ENCODE data around the gene NUBPL.
"Not testable (repeated sequence)": the region's sequence is repeated elsewhere in the genome, so short reads cannot be mapped to it uniquely, and the experiment has no call there.

Gene NUBPL

DNA sequence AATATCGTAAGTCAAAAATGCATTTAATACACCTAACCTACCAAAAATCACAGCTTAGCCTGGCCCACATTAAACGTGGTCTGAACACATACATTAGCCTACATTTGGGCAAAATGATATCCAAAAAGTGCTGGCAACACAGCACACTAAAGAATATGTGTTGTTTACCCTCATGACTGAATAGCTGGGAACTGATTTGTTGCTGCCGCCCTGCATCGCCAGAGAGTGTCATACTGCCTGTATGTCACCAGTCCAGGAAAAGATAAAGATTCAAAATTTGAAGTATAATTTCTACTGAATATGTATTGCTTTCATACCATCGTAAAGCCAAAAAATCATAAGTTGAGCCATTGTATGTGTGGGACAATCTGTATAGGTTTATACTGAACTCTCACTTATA is 157.8 kb downstream of the NUBPL start:
- Histone ChIP-seq H3K27ac (ENCODE audit: low read depth, low read length) (no peak overlapping the region), H3K27me3 (ENCODE audit: control insufficient read depth, insufficient read depth, low read length) (no peaks in the 10 kb centered on the region), H3K4me3 (ENCODE audit: low read length) (no peak overlapping the region), H3K9ac (ENCODE audit: low read length) (no peak overlapping the region), H3K4me1 (ENCODE audit: control insufficient read depth, insufficient read depth, low read length) (peaks cover 13% of the 10 kb centered on the region), H3K36me3 (ENCODE audit: control insufficient read depth, insufficient read depth, low read length) (no peaks in the 10 kb centered on the region)

- Histone ChIP-seq H3K4me1 (ENCODE audit: control insufficient read depth, insufficient read depth, low read length) (no peaks in the 10 kb centered on the region), H3K27me3 (ENCODE audit: control insufficient read depth, insufficient read depth, low read length) (no peaks in the 10 kb centered on the region), H3K36me3 (ENCODE audit: control insufficient read depth, insufficient read depth, low read length) (no peaks in the 10 kb centered on the region), H3K27ac (ENCODE audit: low read depth, low read length) (no peak overlapping the region), H3K4me3 (ENCODE audit: low read length) (no peak overlapping the region), H3K9ac (ENCODE audit: low read length) (no peak overlapping the region)
Measured at GRCh38 chr14:31726337-31726736, 165.1 kb downstream of the NUBPL start.

- Histone ChIP-seq H3K36me3 (ENCODE audit: control insufficient read depth, insufficient read depth, low read length) (no peaks in the 10 kb centered on the region), H3K27me3 (ENCODE audit: control insufficient read depth, insufficient read depth, low read length) (no peaks in the 10 kb centered on the region), H3K27ac (ENCODE audit: low read depth, low read length) (no peak overlapping the region), H3K9ac (ENCODE audit: low read length) (no peak overlapping the region), H3K4me1 (ENCODE audit: control insufficient read depth, insufficient read depth, low read length) (no peaks in the 10 kb centered on the region), H3K4me3 (ENCODE audit: low read length) (no peak overlapping the region)
Measured at GRCh38 chr14:31727797-31728196, 166.6 kb downstream of the NUBPL start.

- Histone ChIP-seq H3K9ac (ENCODE audit: low read length) (no peak overlapping the region), H3K36me3 (ENCODE audit: control insufficient read depth, insufficient read depth, low read length) (no peaks in the 10 kb centered on the region)
Measured at GRCh38 chr14:31740688-31741087, 179.5 kb downstream of the NUBPL start.

DNA sequence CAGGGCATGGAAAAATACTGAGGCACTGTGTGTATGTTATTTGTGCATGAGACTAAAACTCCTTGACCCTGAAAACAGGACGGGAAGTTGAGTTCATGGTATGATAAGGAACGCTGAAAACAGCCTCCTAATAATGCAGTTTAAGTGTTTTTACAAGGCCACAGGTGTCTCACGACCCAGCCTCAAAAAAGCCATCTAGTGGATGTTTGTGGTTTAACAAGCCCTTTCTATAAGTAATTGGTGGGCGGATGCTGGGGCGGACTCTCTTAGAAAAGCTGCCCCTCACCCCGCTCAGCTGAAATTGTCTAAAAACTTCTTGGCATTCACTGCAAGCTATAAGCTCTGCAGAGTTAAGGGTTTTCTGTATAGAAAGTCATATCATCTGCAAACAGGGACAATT is 184.5 kb downstream of the NUBPL start:
- Histone ChIP-seq H3K4me3 (ENCODE audit: low read length) (no peak overlapping the region), H3K27me3 (ENCODE audit: control insufficient read depth, insufficient read depth, low read length) (no peaks in the 10 kb centered on the region), H3K9ac (ENCODE audit: low read length) (no peak overlapping the region), H3K36me3 (ENCODE audit: control insufficient read depth, insufficient read depth, low read length) (no peaks in the 10 kb centered on the region), H3K27ac (ENCODE audit: low read depth, low read length) (no peak overlapping the region), H3K4me1 (ENCODE audit: control insufficient read depth, insufficient read depth, low read length) (no peaks in the 10 kb centered on the region)

More at GRCh38 chr14:31740688-31741087, 179.5 kb downstream of the NUBPL start:
- Histone ChIP-seq H3K4me1 (ENCODE audit: control insufficient read depth, insufficient read depth, low read length) (no peaks in the 10 kb centered on the region), H3K4me3 (ENCODE audit: low read length) (no peak overlapping the region), H3K27me3 (ENCODE audit: control insufficient read depth, insufficient read depth, low read length) (no peaks in the 10 kb centered on the region), H3K27ac (ENCODE audit: low read depth, low read length) (no peak overlapping the region)

- H3K27ac ChIP-seq (ENCODE audit: low read depth, low read length) = no peak overlapping the region
- H3K9ac ChIP-seq (ENCODE audit: low read length) = no peak overlapping the region
- no peaks in the 10 kb centered on the region for H3K36me3 ChIP-seq (ENCODE audit: control insufficient read depth, insufficient read depth, low read length)
- no peaks in the 10 kb centered on the region for H3K27me3 ChIP-seq (ENCODE audit: control insufficient read depth, insufficient read depth, low read length)
- H3K4me3 ChIP-seq (ENCODE audit: low read length) = no peak overlapping the region
- no peaks in the 10 kb centered on the region for H3K4me1 ChIP-seq (ENCODE audit: control insufficient read depth, insufficient read depth, low read length)
Measured at GRCh38 chr14:31746326-31746725, 185.1 kb downstream of the NUBPL start.

- Histone ChIP-seq H3K4me3 (ENCODE audit: low read length) (no peak overlapping the region), H3K27ac (ENCODE audit: low read depth, low read length) (no peak overlapping the region), H3K36me3 (ENCODE audit: control insufficient read depth, insufficient read depth, low read length) (no peaks in the 10 kb centered on the region), H3K4me1 (ENCODE audit: control insufficient read depth, insufficient read depth, low read length) (no peaks in the 10 kb centered on the region), H3K9ac (ENCODE audit: low read length) (no peak overlapping the region), H3K27me3 (ENCODE audit: control insufficient read depth, insufficient read depth, low read length) (no peaks in the 10 kb centered on the region)
Measured at GRCh38 chr14:31749275-31749674, 188.1 kb downstream of the NUBPL start.

DNA sequence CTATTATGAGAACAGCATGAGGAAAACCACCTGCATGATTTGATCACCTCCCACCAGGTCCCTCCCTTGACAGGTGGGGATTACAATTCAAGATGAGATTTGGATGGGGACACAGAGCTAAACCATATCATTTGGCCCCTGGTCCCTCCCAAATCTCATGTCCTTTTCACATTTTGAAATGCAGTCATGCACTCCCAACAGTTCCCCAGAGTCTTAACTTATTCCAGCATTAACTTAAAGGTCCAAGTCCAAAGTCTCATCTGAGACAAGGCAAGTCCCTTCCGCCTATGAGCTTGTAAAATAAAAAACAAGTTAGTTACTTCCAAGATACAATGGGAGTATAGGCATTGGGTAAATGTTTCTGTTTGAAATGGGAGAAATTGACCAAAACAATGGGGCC is 189.8 kb downstream of the NUBPL start:
- not testable (repeated sequence) for H3K4me3 ChIP-seq (ENCODE audit: low read length); H3K9ac ChIP-seq (ENCODE audit: low read length); H3K4me1 ChIP-seq (ENCODE audit: control insufficient read depth, insufficient read depth, low read length); H3K36me3 ChIP-seq (ENCODE audit: control insufficient read depth, insufficient read depth, low read length); H3K27me3 ChIP-seq (ENCODE audit: control insufficient read depth, insufficient read depth, low read length); H3K27ac ChIP-seq (ENCODE audit: low read depth, low read length)

GRCh38 chr14:31752867-31753661 is 191.9 kb downstream of the NUBPL start:
- Histone ChIP-seq H3K4me3 (ENCODE audit: low read length) (no peak overlapping the region), H3K9ac (ENCODE audit: low read length) (no peak overlapping the region), H3K36me3 (ENCODE audit: control insufficient read depth, insufficient read depth, low read length) (no peaks in the 10 kb centered on the region), H3K27ac (ENCODE audit: low read depth, low read length) (no peak overlapping the region), H3K27me3 (ENCODE audit: control insufficient read depth, insufficient read depth, low read length) (no peaks in the 10 kb centered on the region), H3K4me1 (ENCODE audit: control insufficient read depth, insufficient read depth, low read length) (no peaks in the 10 kb centered on the region)

DNA sequence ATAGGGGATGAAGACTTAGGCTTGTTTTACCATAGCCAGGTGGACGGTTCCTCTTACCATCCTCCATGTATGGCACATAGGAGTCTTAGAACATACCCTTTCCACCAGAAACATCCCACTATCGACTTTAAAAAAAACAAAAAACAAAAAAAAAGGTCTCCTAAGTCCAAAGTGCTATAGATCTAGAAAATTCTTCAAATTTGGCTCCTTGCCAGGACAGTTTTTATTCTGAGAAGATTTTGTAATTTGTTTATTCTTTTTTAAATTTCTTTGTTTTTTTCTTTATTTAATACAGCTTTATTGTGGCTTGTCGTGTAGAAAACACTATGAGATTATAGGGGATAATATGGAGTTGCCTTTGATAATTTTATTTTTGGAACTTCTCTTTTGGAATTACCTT is 197.7 kb downstream of the NUBPL start:
- H3K36me3 ChIP-seq (ENCODE audit: control insufficient read depth, insufficient read depth, low read length) = no peaks in the 10 kb centered on the region
- H3K4me3 ChIP-seq (ENCODE audit: low read length) = no peak overlapping the region
- no peaks in the 10 kb centered on the region for H3K4me1 ChIP-seq (ENCODE audit: control insufficient read depth, insufficient read depth, low read length)
- H3K9ac ChIP-seq (ENCODE audit: low read length) = no peak overlapping the region
- no peaks in the 10 kb centered on the region for H3K27me3 ChIP-seq (ENCODE audit: control insufficient read depth, insufficient read depth, low read length)
- H3K27ac ChIP-seq (ENCODE audit: low read depth, low read length) = no peak overlapping the region

DNA sequence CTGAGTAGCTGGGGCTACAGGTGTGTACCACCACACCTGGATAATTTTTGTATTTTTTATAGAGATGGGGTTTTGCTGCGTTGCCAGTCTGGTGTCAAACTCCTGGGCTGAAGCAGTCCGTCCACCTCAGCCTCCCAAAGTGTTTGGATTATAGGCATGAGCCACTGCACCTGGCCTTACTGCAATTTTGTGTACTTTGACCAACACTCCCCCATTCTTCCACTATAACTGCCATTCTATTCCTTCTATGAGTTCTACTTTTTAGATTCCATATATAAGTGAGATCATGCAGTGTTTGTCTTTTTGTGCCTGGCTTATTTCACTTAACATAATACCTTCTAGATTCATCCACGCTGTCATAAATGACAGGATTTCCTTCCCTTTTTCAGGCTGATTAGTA is 199.1 kb downstream of the NUBPL start:
- Histone ChIP-seq H3K36me3 (ENCODE audit: control insufficient read depth, insufficient read depth, low read length) (no peaks in the 10 kb centered on the region), H3K9ac (ENCODE audit: low read length) (no peak overlapping the region), H3K27ac (ENCODE audit: low read depth, low read length) (no peak overlapping the region), H3K27me3 (ENCODE audit: control insufficient read depth, insufficient read depth, low read length) (no peaks in the 10 kb centered on the region), H3K4me1 (ENCODE audit: control insufficient read depth, insufficient read depth, low read length) (no peaks in the 10 kb centered on the region), H3K4me3 (ENCODE audit: low read length) (no peak overlapping the region)

GRCh38 chr14:31761325-31761724 is 200.1 kb downstream of the NUBPL start:
- Histone ChIP-seq H3K4me3 (ENCODE audit: low read length) (no peak overlapping the region), H3K36me3 (ENCODE audit: control insufficient read depth, insufficient read depth, low read length) (no peaks in the 10 kb centered on the region)

GRCh38 chr14:31763041-31763440 is 201.8 kb downstream of the NUBPL start:
- Histone ChIP-seq H3K27ac (ENCODE audit: low read depth, low read length) (no peak overlapping the region), H3K4me3 (ENCODE audit: low read length) (no peak overlapping the region), H3K4me1 (ENCODE audit: control insufficient read depth, insufficient read depth, low read length) (no peaks in the 10 kb centered on the region), H3K9ac (ENCODE audit: low read length) (no peak overlapping the region), H3K36me3 (ENCODE audit: control insufficient read depth, insufficient read depth, low read length) (no peaks in the 10 kb centered on the region), H3K27me3 (ENCODE audit: control insufficient read depth, insufficient read depth, low read length) (no peaks in the 10 kb centered on the region)

More at GRCh38 chr14:31761325-31761724, 200.1 kb downstream of the NUBPL start:
- no peak overlapping the region for H3K9ac ChIP-seq (ENCODE audit: low read length)
- no peak overlapping the region for H3K27ac ChIP-seq (ENCODE audit: low read depth, low read length)
- H3K4me1 ChIP-seq (ENCODE audit: control insufficient read depth, insufficient read depth, low read length) = no peaks in the 10 kb centered on the region
- no peaks in the 10 kb centered on the region for H3K27me3 ChIP-seq (ENCODE audit: control insufficient read depth, insufficient read depth, low read length)

Measured in rectal smooth muscle tissue (tissue), 1 donor.